Astrocyte of the spinal cord (primary cell): ENCODE data around the gene HNRNPM.
A peak's percentile ranks its signal among the peaks of the same experiment; 100 is the strongest.

Experiments
- DNase-seq: peaks from one replicate; pipeline ENCODE4 v3.0.0; 2011; ENCODE audit warnings: low read depth, low spot score
- H3K4me3 ChIP-seq: 2 replicates; pipeline ENCODE4 v1.5.1; 2011; ENCODE audit warnings: low read depth, mild to moderate bottlenecking, low read length, moderate library complexity
- in situ Hi-C: cut with HindIII; loops from 2 replicates; pipeline ENCODE4 v1.10.0; 2017; ENCODE audit warnings: low sequenced_read_pairs
- TF ChIP-seq, protein P1 (sequence below): IDR thresholded peaks from 2 replicates; pipeline ENCODE4 v1.5.1; 2012; ENCODE audit warnings: low read depth, mild to moderate bottlenecking, low read length, inconsistent platforms

HNRNPM gene

DNA sequence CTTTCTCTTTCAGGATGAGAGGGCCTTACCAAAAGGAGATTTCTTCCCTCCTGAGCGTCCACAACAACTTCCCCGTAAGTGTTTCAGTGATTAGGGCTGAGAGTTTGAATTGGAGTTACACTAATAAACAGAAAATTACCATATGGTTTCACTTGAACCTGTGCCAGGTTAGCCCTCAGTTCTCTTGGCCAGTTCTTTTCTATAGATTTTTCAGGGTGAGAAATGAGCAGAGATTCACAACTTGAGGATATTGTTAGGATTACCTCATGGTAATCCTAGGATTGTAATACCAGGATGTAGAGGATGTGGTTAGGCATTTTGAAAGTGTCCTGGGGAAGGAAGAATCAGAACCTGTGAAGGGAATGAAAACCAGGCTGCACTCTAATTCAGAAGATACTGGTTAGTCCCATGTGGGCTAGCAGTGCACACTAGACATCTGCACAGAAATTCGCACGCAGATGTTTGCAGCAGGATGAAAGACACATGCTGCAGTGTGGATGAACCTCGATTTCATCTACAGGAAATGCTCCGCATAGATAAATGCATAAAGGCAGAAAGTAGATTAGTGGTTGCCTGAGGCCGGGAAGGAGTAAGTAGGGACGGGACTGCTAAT, 24.1 kb downstream of the HNRNPM start:
- DNase-seq = peak; percentile 58

DNA sequence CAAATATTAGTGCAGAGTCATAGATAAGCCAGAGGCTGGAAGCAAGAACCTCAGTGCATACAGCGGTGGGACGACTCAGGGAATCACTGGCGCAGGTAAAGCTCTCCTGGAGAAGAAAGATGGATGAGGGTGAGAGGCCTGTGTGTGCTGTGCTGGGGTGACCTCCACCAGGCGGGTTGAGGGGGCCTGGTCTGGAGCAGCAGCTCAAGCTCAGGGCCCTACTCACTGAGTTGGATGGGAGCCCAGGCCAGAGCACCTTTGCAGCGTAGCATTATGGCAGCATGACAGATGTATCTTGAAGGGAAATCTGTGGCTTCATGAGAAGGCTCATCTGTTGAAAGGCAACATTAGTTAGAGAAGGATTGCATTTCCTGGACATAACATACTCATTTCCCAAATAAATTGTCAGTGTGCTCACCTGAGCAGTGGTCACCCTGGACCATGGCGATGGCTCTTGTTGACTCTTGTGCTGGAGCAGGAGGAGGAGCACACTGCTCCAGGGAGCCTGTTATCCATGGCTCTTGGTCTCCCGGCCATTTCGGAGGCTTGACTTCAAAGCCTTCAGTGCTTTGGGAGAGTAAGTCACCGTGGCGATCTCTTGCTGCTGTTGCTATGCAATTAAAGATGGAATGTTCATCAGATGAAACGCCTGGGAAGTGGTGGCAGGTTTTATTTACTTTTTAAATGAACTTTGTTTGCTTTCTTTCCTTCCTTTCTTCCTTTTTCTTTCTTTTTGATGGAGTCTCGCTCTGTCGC, 25.0 kb downstream of the HNRNPM start:
- TF ChIP-seq, protein P1, sequence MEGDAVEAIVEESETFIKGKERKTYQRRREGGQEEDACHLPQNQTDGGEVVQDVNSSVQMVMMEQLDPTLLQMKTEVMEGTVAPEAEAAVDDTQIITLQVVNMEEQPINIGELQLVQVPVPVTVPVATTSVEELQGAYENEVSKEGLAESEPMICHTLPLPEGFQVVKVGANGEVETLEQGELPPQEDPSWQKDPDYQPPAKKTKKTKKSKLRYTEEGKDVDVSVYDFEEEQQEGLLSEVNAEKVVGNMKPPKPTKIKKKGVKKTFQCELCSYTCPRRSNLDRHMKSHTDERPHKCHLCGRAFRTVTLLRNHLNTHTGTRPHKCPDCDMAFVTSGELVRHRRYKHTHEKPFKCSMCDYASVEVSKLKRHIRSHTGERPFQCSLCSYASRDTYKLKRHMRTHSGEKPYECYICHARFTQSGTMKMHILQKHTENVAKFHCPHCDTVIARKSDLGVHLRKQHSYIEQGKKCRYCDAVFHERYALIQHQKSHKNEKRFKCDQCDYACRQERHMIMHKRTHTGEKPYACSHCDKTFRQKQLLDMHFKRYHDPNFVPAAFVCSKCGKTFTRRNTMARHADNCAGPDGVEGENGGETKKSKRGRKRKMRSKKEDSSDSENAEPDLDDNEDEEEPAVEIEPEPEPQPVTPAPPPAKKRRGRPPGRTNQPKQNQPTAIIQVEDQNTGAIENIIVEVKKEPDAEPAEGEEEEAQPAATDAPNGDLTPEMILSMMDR = no peak
- in situ Hi-C loops = no loop called here
- DNase-seq = no peak
- H3K4me3 ChIP-seq = no peak overlapping the region

More for the DNA sequence above, 24.1 kb downstream of the HNRNPM start:
- TF ChIP-seq, protein P1 = no peak
- H3K4me3 ChIP-seq = no peak overlapping the region
- in situ Hi-C loops = no loop called here

DNA sequence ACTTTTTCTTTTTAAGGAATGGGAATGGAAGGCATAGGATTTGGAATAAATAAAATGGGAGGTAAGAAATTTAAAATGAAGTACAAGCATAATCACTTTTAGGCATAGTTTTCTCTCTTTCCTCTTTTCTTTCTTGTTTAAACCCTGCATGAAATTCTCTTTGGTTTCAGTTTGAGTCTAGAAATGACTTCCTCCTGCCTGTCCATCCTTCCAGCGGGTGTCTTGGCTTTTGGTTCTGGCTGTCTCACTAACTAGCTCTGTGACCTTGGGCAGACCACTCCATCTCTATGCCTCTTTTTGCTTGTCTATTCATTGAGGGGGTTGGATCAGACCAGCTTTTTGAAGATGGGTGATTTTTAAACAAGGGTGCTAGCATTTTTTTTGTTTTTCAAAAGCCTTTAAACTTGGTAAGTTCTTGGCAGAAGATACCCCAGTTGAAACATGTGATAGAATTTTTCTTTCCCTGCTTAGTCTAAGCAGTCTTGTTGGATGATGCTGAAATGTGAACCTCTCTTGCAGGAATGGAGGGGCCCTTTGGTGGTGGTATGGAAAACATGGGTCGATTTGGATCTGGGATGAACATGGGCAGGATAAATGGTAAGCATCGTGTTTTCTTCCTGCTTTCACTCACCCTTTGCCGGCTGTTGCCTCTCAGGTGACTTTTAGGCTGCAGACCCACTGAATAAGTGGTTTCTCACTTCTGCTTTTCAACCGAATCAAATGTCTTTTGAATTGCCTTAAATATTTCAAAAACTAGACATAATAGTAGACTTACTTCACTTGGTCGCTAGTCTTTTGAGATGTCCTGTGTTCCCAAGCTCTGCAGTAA, 29.1 kb downstream of the HNRNPM start:
- in situ Hi-C loops = no loop called here
- no peak for DNase-seq
- TF ChIP-seq, protein P1 = no peak
- no peak overlapping the region for H3K4me3 ChIP-seq

DNA sequence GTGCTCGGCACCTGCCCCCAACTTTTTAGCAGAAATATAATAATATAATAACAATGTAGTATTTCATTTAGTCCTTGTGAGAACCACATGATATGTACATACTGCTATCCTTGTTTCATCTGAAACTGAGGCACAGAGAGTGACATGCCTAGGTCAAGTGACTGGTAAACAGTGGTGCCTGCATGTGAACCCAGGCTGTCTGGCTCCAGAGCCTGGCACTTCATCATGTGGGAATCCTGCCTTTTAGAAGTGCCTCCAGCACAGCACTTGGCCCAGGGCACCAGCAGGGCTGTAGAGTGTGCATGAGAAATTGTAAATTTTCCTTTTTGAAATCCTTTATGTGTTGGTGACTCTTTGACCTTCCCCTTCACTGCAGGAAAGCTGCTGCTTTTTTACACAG, 30.2 kb downstream of the HNRNPM start:
- H3K4me3 ChIP-seq = no peak overlapping the region
- DNase-seq = no peak
- in situ Hi-C loops = no loop called here
- TF ChIP-seq, protein P1 = no peak

DNA sequence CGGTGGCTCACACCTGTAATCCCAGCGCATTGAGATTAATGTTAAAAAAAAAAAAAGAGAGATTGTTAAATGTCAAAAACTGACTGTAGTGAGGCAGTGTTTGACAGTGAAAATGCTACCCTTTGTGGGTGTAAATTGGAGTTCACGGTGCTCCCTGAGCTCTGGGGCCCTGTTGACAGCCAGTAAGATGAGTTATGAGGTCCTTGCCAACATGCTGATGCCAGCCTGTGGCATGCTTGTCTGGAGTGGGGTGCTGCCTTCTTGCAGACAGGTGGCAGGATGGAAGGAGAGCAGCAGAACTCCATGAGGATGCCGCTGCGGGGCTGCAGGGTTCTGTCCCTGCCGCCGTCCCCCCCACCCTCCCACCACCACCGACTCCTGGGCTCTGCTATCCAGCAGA, 31.7 kb downstream of the HNRNPM start:
- no peak overlapping the region for H3K4me3 ChIP-seq
- DNase-seq = no peak
- TF ChIP-seq, protein P1 = no peak
- in situ Hi-C loops = no loop called here

DNA sequence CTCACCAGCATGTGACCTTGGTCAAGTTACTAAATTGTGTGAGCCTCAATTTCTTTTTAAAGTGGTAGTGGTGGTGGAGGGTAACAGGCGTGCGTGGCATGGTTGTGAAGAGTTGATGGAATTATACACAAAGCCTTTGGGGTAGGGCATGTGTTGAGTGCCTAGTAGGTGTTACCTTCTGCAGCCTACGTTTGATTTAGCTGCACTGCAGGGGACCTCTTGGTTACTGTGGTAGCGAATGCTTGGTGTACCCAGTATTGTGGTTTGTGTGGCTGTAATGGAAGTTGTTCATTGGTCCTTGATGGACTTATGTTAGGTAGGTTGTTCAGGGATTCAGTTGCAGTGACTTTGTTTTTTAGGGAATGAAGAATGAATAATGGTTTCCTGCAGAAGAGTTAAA, 33.1 kb downstream of the HNRNPM start:
- TF ChIP-seq, protein P1 = no peak
- in situ Hi-C loops = no loop called here
- no peak for DNase-seq
- H3K4me3 ChIP-seq = no peak overlapping the region
